MCF 10A (cell line): ENCODE measurements around the gene PLLP. TPM values are rescaled to one million over a fixed set of nuclear protein-coding genes. Genes with fewer than 3 reads are reported as not detected.

Source experiments
- BruUV-seq: library from RNA; stranded (reverse); fragments of 400-500 nt; replicated peaks from 2 replicates; lab custom pipeline; 2021; lab: Mats Ljungman, UMichigan
- CTCF ChIA-PET: fragments of 300-600 bp; sonication (Branson Sonifier 250); formaldehyde crosslinking; extraction: SDS; loops from one replicate; lab custom pipeline; 2021; ENCODE audit warnings: antibody characterized with exemption, inconsistent platforms; lab: Yijun Ruan, JAX
- POLR2A ChIA-PET: fragments of 300-600, 350-650 bp; sonication (Branson Sonifier 250); formaldehyde crosslinking; extraction: SDS; loops from one replicate; lab custom pipeline; 2020; ENCODE audit warnings: antibody characterized with exemption, inconsistent platforms; lab: Yijun Ruan, JAX
- DNase-seq: peaks from one replicate; pipeline ENCODE4 v3.0.0-alpha.2; 2018; ENCODE audit not compliant: unreplicated experiment
- H3K27ac Mint-ChIP-seq: one replicate; pipeline ENCODE4 v1.8.0; 2022; ENCODE audit warnings: mild to moderate bottlenecking, low read depth, mixed read lengths; ENCODE audit not compliant: unreplicated experiment
- H3K27me3 Mint-ChIP-seq: one replicate; pipeline ENCODE4 v1.8.0; 2022; ENCODE audit warnings: mixed read lengths; ENCODE audit not compliant: insufficient read depth, unreplicated experiment
- H3K36me3 Mint-ChIP-seq: one replicate; pipeline ENCODE4 v1.8.0; 2022; ENCODE audit warnings: mild to moderate bottlenecking, moderate library complexity, mixed read lengths; ENCODE audit not compliant: insufficient read depth, unreplicated experiment
- H3K4me1 Mint-ChIP-seq: one replicate; pipeline ENCODE4 v1.8.0; 2022; ENCODE audit warnings: mixed read lengths; ENCODE audit not compliant: insufficient read depth, unreplicated experiment
- H3K4me3 Mint-ChIP-seq: one replicate; pipeline ENCODE4 v1.8.0; 2022; ENCODE audit warnings: mild to moderate bottlenecking, moderate library complexity, mixed read lengths; ENCODE audit not compliant: unreplicated experiment
- H3K9me3 Mint-ChIP-seq: one replicate; pipeline ENCODE4 v1.8.0; 2022; ENCODE audit warnings: mixed read lengths; ENCODE audit not compliant: unreplicated experiment
- intact Hi-C: fragments of 100-400 bp; cut with micrococcal nuclease; formaldehyde crosslinking; loops from 2 replicates; pipeline ENCODE4 v1.14.1; 2022
- total RNA-seq: library from RNA; stranded (reverse); gene quantifications from 2 replicates; pipeline ENCODE4 v1.2.3, GENCODE V29; 2022
- TF ChIP-seq, protein P1 (sequence below): fragments of 200-600 bp; IDR thresholded peaks from one replicate; pipeline ENCODE4 v1.8.0; 2022; ENCODE audit warnings: antibody characterized with exemption, mild to moderate bottlenecking; ENCODE audit not compliant: unreplicated experiment

PLLP gene
- total RNA-seq, 1 experiment from 2014 or later: 6.1 TPM

- no peak overlapping the region for H3K4me3 Mint-ChIP-seq
- TF ChIP-seq, protein P1, sequence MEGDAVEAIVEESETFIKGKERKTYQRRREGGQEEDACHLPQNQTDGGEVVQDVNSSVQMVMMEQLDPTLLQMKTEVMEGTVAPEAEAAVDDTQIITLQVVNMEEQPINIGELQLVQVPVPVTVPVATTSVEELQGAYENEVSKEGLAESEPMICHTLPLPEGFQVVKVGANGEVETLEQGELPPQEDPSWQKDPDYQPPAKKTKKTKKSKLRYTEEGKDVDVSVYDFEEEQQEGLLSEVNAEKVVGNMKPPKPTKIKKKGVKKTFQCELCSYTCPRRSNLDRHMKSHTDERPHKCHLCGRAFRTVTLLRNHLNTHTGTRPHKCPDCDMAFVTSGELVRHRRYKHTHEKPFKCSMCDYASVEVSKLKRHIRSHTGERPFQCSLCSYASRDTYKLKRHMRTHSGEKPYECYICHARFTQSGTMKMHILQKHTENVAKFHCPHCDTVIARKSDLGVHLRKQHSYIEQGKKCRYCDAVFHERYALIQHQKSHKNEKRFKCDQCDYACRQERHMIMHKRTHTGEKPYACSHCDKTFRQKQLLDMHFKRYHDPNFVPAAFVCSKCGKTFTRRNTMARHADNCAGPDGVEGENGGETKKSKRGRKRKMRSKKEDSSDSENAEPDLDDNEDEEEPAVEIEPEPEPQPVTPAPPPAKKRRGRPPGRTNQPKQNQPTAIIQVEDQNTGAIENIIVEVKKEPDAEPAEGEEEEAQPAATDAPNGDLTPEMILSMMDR: no peak
- H3K27ac Mint-ChIP-seq: no peak overlapping the region
- no TSS peak for BruUV-seq
- intact Hi-C loops: no loop called here
- ChIA-PET POLR2A (interaction anchor here (1.1 to 2.4 kb wide), 2 partner anchors 28 to 38 kb away, joined by 3 to 6 read pairs; partner anchors contain the start of gene ARL2BP), CTCF (interaction anchor here (0.6 to 0.9 kb wide), 2 partner anchors 37 to 143 kb away, joined by 3 to 4 read pairs; no protein-coding TSS in a partner anchor)
- peaks cover 14% of the 10 kb centered on the region for H3K4me1 Mint-ChIP-seq
- H3K36me3 Mint-ChIP-seq: no peaks in the 10 kb centered on the region
- no peaks in the 10 kb centered on the region for H3K27me3 Mint-ChIP-seq
- no peaks in the 10 kb centered on the region for H3K9me3 Mint-ChIP-seq
- DNase-seq: no peak
Observed at GRCh38 chr16:57273826-57274225, 10.6 kb downstream of the PLLP start.

DNA sequence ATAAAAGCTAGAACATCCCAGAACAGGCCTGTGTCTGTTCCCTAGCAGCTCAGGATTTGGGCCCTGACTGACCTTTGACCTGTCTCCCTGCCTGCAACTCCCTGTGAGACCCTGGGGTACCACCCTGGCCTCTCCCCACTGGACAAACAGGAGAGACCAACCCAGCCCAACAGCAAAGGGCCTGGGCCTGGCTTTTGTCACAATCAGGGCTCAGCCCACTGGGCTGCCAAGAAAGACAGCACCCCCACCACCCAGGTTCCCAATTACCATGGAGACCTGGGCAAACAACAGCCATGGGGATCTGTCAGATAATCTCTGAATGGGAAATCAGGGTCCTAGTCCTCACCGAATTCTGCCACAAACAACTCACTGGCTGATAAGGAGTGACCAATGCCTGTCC lies 11.1 kb downstream of the PLLP start:
- Mint-ChIP-seq H3K4me1 (peaks cover 14% of the 10 kb centered on the region), H3K4me3 (no peak overlapping the region), H3K27me3 (no peaks in the 10 kb centered on the region), H3K9me3 (no peaks in the 10 kb centered on the region), H3K27ac (no peak overlapping the region), H3K36me3 (no peaks in the 10 kb centered on the region)
- no TSS peak for BruUV-seq
- DNase-seq: no peak
- ChIA-PET POLR2A (interaction anchor here (0.5 to 2.4 kb wide), 3 partner anchors 28 to 822 kb away, joined by 3 to 6 read pairs (median 3); partner anchors contain the start of genes ARL2BP, NUDT21 and OGFOD1), CTCF (interaction anchor here (0.6 to 0.9 kb wide), 3 partner anchors 15 to 143 kb away, joined by 3 to 4 read pairs (median 4); no protein-coding TSS in a partner anchor)
- intact Hi-C loops: no loop called here
- TF ChIP-seq, protein P1: no peak

GRCh38 chr16:57271867-57272495 lies 12.5 kb downstream of the PLLP start:
- Mint-ChIP-seq H3K4me3 (no peak overlapping the region), H3K27ac (no peak overlapping the region), H3K27me3 (no peaks in the 10 kb centered on the region), H3K4me1 (peaks cover 10% of the 10 kb centered on the region), H3K9me3 (no peaks in the 10 kb centered on the region), H3K36me3 (no peaks in the 10 kb centered on the region)
- TF ChIP-seq, protein P1: no peak
- intact Hi-C loops: no loop called here
- BruUV-seq: no TSS peak
- CTCF ChIA-PET: no interaction called here
- POLR2A ChIA-PET: interaction anchor here (0.6 to 1.6 kb wide), 2 partner anchors 24 to 27 kb away, joined by 3 to 4 read pairs; partner anchors contain the start of gene ARL2BP
- DNase-seq: no peak

DNA sequence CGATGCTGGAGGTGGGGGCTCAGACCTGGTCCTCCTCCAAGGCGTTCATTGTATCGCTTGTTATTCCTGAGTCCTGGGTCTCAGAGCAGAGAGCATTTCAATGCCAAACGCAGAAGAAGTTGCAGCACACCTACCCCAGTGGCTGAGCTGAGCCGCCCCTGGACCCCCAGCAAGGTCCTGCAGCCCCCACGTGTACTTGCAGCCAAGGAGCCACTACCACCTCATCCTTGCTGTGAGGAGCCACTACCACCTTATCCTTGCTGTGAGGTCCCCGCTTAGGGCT lies 13.5 kb downstream of the PLLP start:
- Mint-ChIP-seq H3K36me3 (no peaks in the 10 kb centered on the region), H3K9me3 (no peaks in the 10 kb centered on the region), H3K4me3 (no peak overlapping the region), H3K27me3 (no peaks in the 10 kb centered on the region), H3K4me1 (peaks cover 11% of the 10 kb centered on the region), H3K27ac (no peak overlapping the region)
- ChIA-PET POLR2A (interaction anchor here (1.6 kb wide), 1 partner anchor 26 kb away, joined by 4 read pairs; the partner anchor contains the start of gene ARL2BP), CTCF (no interaction called here)
- BruUV-seq: no TSS peak
- DNase-seq: no peak
- intact Hi-C loops: no loop called here
- TF ChIP-seq, protein P1: no peak
